Prostate gland (tissue), 2 donors: ENCODE data around the gene RSBN1.

ENCODE experiments used
- CTCF ChIP-seq, 4 experiments: fragments of 200-600 bp in 2 of 4; fragments of 450-650 bp in 2 of 4; sonication (generic) in 2 of 4; IDR thresholded peaks; 1 replicate in 3 of 4; 2 replicates in 1 of 4; pipeline ENCODE4 v1.5.1; 2016 to 2019; ENCODE audit warnings: antibody characterized with exemption in 4 of 4, mild to moderate bottlenecking in 2 of 4, moderate library complexity in 2 of 4
- POLR2A ChIP-seq: fragments of 450-650 bp; IDR thresholded peaks from one replicate; pipeline ENCODE4 v1.6.1; 2016; ENCODE audit warnings: antibody characterized with exemption, mild to moderate bottlenecking

GRCh38 chr1:113784104-113784779, 28.0 kb downstream of the RSBN1 start:
- no peak for TF ChIP-seq CTCF (IDR thresholded peaks at IDR 0.05)
- TF ChIP-seq POLR2A, result no peak
